Caco-2 (cell line): ENCODE data around the gene YBX1. TPM values are rescaled to one million over a fixed set of nuclear protein-coding genes. Genes with fewer than 3 reads are reported as not detected.

ENCODE experiments used
- BruUV-seq: library from RNA; stranded (reverse); fragments of 400-500 nt; replicated peaks from 2 replicates; lab custom pipeline; 2021; lab: Mats Ljungman, UMichigan
- CTCF ChIA-PET: fragments of 300-600 bp; sonication (Branson Sonifier 250); formaldehyde crosslinking; loops from one replicate; lab custom pipeline; 2022; ENCODE audit warnings: antibody characterized with exemption; lab: Charles Lee
- POLR2A ChIA-PET: fragments of 300-600 bp; sonication (Branson Sonifier 250); formaldehyde crosslinking; loops from one replicate; lab custom pipeline; 2022; ENCODE audit warnings: antibody characterized with exemption; lab: Charles Lee
- DNase-seq, 2 experiments: peaks; one replicate each; pipeline versions ENCODE4 v3.0.0 to v3.0.0-alpha.2; 2020 to 2022
- H3K27me3 ChIP-seq: replicated peaks from 2 replicates; pipeline ENCODE4 v1.6.0; 2011; ENCODE audit warnings: low read length; ENCODE audit not compliant: control insufficient read depth, insufficient read depth
- H3K36me3 ChIP-seq: 2 replicates; pipeline ENCODE4 v1.5.1; 2011; ENCODE audit warnings: low read length; ENCODE audit not compliant: control insufficient read depth, insufficient read depth
- H3K4me1 ChIP-seq: fragments of 250-450 bp; sonication (Bioruptor Pico); 2 replicates; pipeline ENCODE4 v1.5.1; 2020; ENCODE audit warnings: mild to moderate bottlenecking
- H3K4me3 ChIP-seq: 2 replicates; pipeline ENCODE4 v1.5.1; 2011; ENCODE audit warnings: low read depth, mild to moderate bottlenecking, control low read depth, low read length
- H3K9me3 ChIP-seq: fragments of 250-450 bp; sonication (Bioruptor Pico); 2 replicates; pipeline ENCODE4 v1.5.1; 2020; ENCODE audit warnings: mild to moderate bottlenecking, moderate library complexity
- H3K27ac Mint-ChIP-seq: one replicate; pipeline ENCODE4 v1.8.0; 2022; ENCODE audit warnings: mixed read lengths; ENCODE audit not compliant: unreplicated experiment
- H3K27me3 Mint-ChIP-seq: one replicate; pipeline ENCODE4 v1.8.0; 2022; ENCODE audit warnings: mixed read lengths; ENCODE audit not compliant: insufficient read depth, unreplicated experiment
- H3K36me3 Mint-ChIP-seq: one replicate; pipeline ENCODE4 v1.8.0; 2022; ENCODE audit warnings: mild to moderate bottlenecking, mixed read lengths; ENCODE audit not compliant: insufficient read depth, unreplicated experiment
- H3K4me1 Mint-ChIP-seq: one replicate; pipeline ENCODE4 v1.8.0; 2022; ENCODE audit warnings: low read depth, mixed read lengths; ENCODE audit not compliant: unreplicated experiment
- H3K4me3 Mint-ChIP-seq: one replicate; pipeline ENCODE4 v1.8.0; 2022; ENCODE audit warnings: mild to moderate bottlenecking, moderate library complexity, mixed read lengths; ENCODE audit not compliant: unreplicated experiment
- H3K9me3 Mint-ChIP-seq: one replicate; pipeline ENCODE4 v1.8.0; 2022; ENCODE audit warnings: mixed read lengths; ENCODE audit not compliant: unreplicated experiment
- CTCF ChIP-seq, 2 experiments: fragments of 200-600 bp in 1 of 2; IDR thresholded peaks; 1 replicate in 1 of 2; 2 replicates in 1 of 2; pipeline versions ENCODE4 v1.5.1 to v1.8.0; 2011 to 2022; ENCODE audit warnings: antibody characterized with exemption in 1 of 2, control low read depth in 1 of 2, inconsistent platforms in 1 of 2, low read depth in 1 of 2, low read length in 1 of 2, mild to moderate bottlenecking in 1 of 2, moderate library complexity in 1 of 2; ENCODE audit not compliant: insufficient read depth in 1 of 2, severe bottlenecking in 1 of 2, unreplicated experiment in 1 of 2
- intact Hi-C: fragments of 100-400 bp; cut with micrococcal nuclease; formaldehyde crosslinking; loops from one replicate; pipeline ENCODE4 v1.10.0; 2022; ENCODE audit not compliant: unreplicated experiment
- total RNA-seq: library from RNA; stranded (reverse); gene quantifications from 2 replicates; pipeline ENCODE4 v1.2.3, GENCODE V29; 2022

The YBX1 gene
- total RNA-seq, 1 experiment from 2014 or later, result 567 TPM

DNA sequence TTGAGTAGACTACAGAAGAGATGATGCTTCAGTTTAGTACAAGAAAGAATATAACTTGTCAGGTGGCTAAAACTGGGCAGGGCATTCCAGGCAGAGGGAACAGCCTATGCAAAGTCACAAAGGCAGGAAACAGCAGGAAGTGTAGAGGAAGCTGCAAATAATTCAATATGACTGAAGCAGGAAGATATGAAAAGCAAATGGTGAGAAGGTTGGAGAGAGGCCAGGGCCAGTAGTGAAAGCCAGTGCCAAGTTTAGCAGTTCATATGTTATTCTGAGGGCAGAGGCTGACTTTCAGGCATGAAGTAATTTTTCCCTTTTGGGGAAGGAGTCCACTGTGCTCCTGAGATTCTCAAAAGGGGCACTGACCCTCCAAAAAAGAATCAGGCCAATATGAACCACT is 8.0 kb upstream of the YBX1 start:
- BruUV-seq, result no TSS peak
- CTCF ChIA-PET, result no interaction called here

GRCh38 chr1:42674682-42675081 is 7.5 kb upstream of the YBX1 start:
- H3K9me3 Mint-ChIP-seq, result no peaks in the 10 kb centered on the region
- POLR2A ChIA-PET, result no interaction called here
- no peak for TF ChIP-seq CTCF (IDR thresholded peaks at IDR 0.05; ENCODE audit: insufficient read depth in 1 of 2, low read depth in 1 of 2, low read length in 1 of 2, severe bottlenecking in 1 of 2, unreplicated experiment in 1 of 2)
- H3K27me3 Mint-ChIP-seq, result no peaks in the 10 kb centered on the region
- H3K4me3 Mint-ChIP-seq, result no peak overlapping the region
- Histone ChIP-seq H3K36me3 (no peaks in the 10 kb centered on the region), H3K4me3 (no peak overlapping the region), H3K4me1 (no peaks in the 10 kb centered on the region), H3K27me3 (no peaks in the 10 kb centered on the region), H3K9me3 (no peaks in the 10 kb centered on the region)
- no peak overlapping the region for H3K27ac Mint-ChIP-seq
- CTCF ChIA-PET, result no interaction called here
- DNase-seq, result no peak
- H3K4me1 Mint-ChIP-seq, result peaks cover 11% of the 10 kb centered on the region
- no TSS peak for BruUV-seq
- intact Hi-C loops, result no loop called here
- peaks cover 26% of the 10 kb centered on the region for H3K36me3 Mint-ChIP-seq

More for the DNA sequence above, 8.0 kb upstream of the YBX1 start:
- Histone ChIP-seq H3K36me3 (no peaks in the 10 kb centered on the region), H3K4me3 (no peak overlapping the region), H3K27me3 (no peaks in the 10 kb centered on the region), H3K9me3 (no peaks in the 10 kb centered on the region), H3K4me1 (no peaks in the 10 kb centered on the region)
- intact Hi-C loops, result no loop called here
- Mint-ChIP-seq H3K4me1 (peaks cover 11% of the 10 kb centered on the region), H3K4me3 (no peak overlapping the region), H3K27ac (no peak overlapping the region), H3K27me3 (no peaks in the 10 kb centered on the region), H3K9me3 (no peaks in the 10 kb centered on the region), H3K36me3 (peaks cover 26% of the 10 kb centered on the region)
- no peak for DNase-seq
- POLR2A ChIA-PET, result no interaction called here
- TF ChIP-seq CTCF (IDR thresholded peaks at IDR 0.05; ENCODE audit: insufficient read depth in 1 of 2, low read depth in 1 of 2, low read length in 1 of 2, severe bottlenecking in 1 of 2, unreplicated experiment in 1 of 2), result no peak

- Histone ChIP-seq H3K36me3 (no peaks in the 10 kb centered on the region), H3K9me3 (no peaks in the 10 kb centered on the region), H3K4me1 (no peaks in the 10 kb centered on the region), H3K27me3 (no peaks in the 10 kb centered on the region), H3K4me3 (no peak overlapping the region)
- intact Hi-C loops, result no loop called here
- Mint-ChIP-seq H3K36me3 (peaks cover 23% of the 10 kb centered on the region), H3K27ac (no peak overlapping the region), H3K4me1 (peaks cover 8% of the 10 kb centered on the region), H3K4me3 (no peak overlapping the region), H3K9me3 (no peaks in the 10 kb centered on the region), H3K27me3 (no peaks in the 10 kb centered on the region)
- TF ChIP-seq CTCF (IDR thresholded peaks at IDR 0.05; ENCODE audit: insufficient read depth in 1 of 2, low read depth in 1 of 2, low read length in 1 of 2, severe bottlenecking in 1 of 2, unreplicated experiment in 1 of 2), result no peak
- DNase-seq, result no peak
- CTCF ChIA-PET, result no interaction called here
- BruUV-seq, result no TSS peak
- POLR2A ChIA-PET, result no interaction called here
Measured at GRCh38 chr1:42675467-42675866, 6.8 kb upstream of the YBX1 start.
